Activated CD4-positive, alpha-beta memory T cell treated with anti-CD3 and anti-CD28 coated beads, Interleukin-2, amount 10 ng/mL, durations not matched to agents 7 days and 5 days (primary cell): ENCODE measurements around the gene PLS1. TPM values are rescaled to one million over a fixed set of nuclear protein-coding genes. Genes with fewer than 3 reads are reported as not detected.
A peak's percentile ranks its signal among the peaks of the same experiment; 100 is the strongest.
"Not testable (repeated sequence)": the region's sequence is repeated elsewhere in the genome, so short reads cannot be mapped to it uniquely, and the experiment has no call there.

Source experiments
- CTCF ChIA-PET: fragments of 350-600 bp; sonication (Branson Sonifier 250); formaldehyde crosslinking; loops from one replicate; lab custom pipeline; 2021; ENCODE audit warnings: antibody characterized with exemption, inconsistent platforms; lab: Charles Lee
- POLR2A ChIA-PET: fragments of 350-600 bp; sonication (Branson Sonifier 250); formaldehyde crosslinking; loops from one replicate; lab custom pipeline; 2021; ENCODE audit warnings: antibody characterized with exemption; lab: Charles Lee
- DNase-seq: peaks from one replicate; pipeline ENCODE4 v3.0.0-alpha.2; 2020
- H3K27ac Mint-ChIP-seq: one replicate; pipeline ENCODE4 v1.8.0; 2021; ENCODE audit warnings: mild to moderate bottlenecking, mixed read lengths
- H3K27me3 Mint-ChIP-seq: one replicate; pipeline ENCODE4 v1.8.0; 2021; ENCODE audit warnings: mixed read lengths
- H3K36me3 Mint-ChIP-seq: one replicate; pipeline ENCODE4 v1.8.0; 2021; ENCODE audit warnings: low read depth, mixed read lengths
- H3K4me1 Mint-ChIP-seq: one replicate; pipeline ENCODE4 v1.8.0; 2021; ENCODE audit warnings: mixed read lengths
- H3K4me3 Mint-ChIP-seq: one replicate; pipeline ENCODE4 v1.8.0; 2021; ENCODE audit warnings: mild to moderate bottlenecking, mixed read lengths
- H3K9me3 Mint-ChIP-seq: one replicate; pipeline ENCODE4 v1.8.0; 2021; ENCODE audit warnings: mixed read lengths
- total RNA-seq, 2 experiments: library from RNA; stranded (reverse); gene quantifications; one replicate each; pipeline ENCODE4 v1.2.3, GENCODE V29; 2021

The PLS1 gene
- total RNA-seq, 2 experiments from 2014 or later = 3.1 to 3.6 TPM

- Mint-ChIP-seq H3K9me3 (no peaks in the 10 kb centered on the region), H3K4me3 (no peak overlapping the region), H3K27ac (no peak overlapping the region), H3K36me3 (no peaks in the 10 kb centered on the region), H3K27me3 (no peaks in the 10 kb centered on the region), H3K4me1 (no peaks in the 10 kb centered on the region)
- POLR2A ChIA-PET = no interaction called here
- CTCF ChIA-PET = no interaction called here
- no peak for DNase-seq
Measured at GRCh38 chr3:142680710-142681109, 84.5 kb downstream of the PLS1 start.

GRCh38 chr3:142690613-142691012, 94.4 kb downstream of the PLS1 start:
- no peaks in the 10 kb centered on the region for H3K27me3 Mint-ChIP-seq
- H3K27ac Mint-ChIP-seq = no peak overlapping the region
- H3K4me3 Mint-ChIP-seq = no peak overlapping the region
- POLR2A ChIA-PET = no interaction called here
- no peaks in the 10 kb centered on the region for H3K4me1 Mint-ChIP-seq
- no peaks in the 10 kb centered on the region for H3K36me3 Mint-ChIP-seq
- DNase-seq = no peak
- no peaks in the 10 kb centered on the region for H3K9me3 Mint-ChIP-seq
- CTCF ChIA-PET = no interaction called here

- no peak overlapping the region for H3K4me3 Mint-ChIP-seq
- DNase-seq = no peak
- no peaks in the 10 kb centered on the region for H3K9me3 Mint-ChIP-seq
- H3K36me3 Mint-ChIP-seq = no peaks in the 10 kb centered on the region
- no peaks in the 10 kb centered on the region for H3K27me3 Mint-ChIP-seq
- H3K4me1 Mint-ChIP-seq = no peaks in the 10 kb centered on the region
- ChIA-PET CTCF (no interaction called here), POLR2A (no interaction called here)
- H3K27ac Mint-ChIP-seq = no peak overlapping the region
Measured at GRCh38 chr3:142691527-142691926, 95.3 kb downstream of the PLS1 start.

GRCh38 chr3:142693136-142693853, 97.1 kb downstream of the PLS1 start:
- no peaks in the 10 kb centered on the region for H3K9me3 Mint-ChIP-seq
- CTCF ChIA-PET = no interaction called here
- no peaks in the 10 kb centered on the region for H3K36me3 Mint-ChIP-seq

GRCh38 chr3:142694225-142694624, 98.0 kb downstream of the PLS1 start:
- H3K9me3 Mint-ChIP-seq = no peaks in the 10 kb centered on the region
- no peaks in the 10 kb centered on the region for H3K4me1 Mint-ChIP-seq
- no peaks in the 10 kb centered on the region for H3K27me3 Mint-ChIP-seq
- CTCF ChIA-PET = interaction anchor here (1.1 kb wide), 1 partner anchor 13 kb away, joined by 3 read pairs; no protein-coding TSS in a partner anchor
- H3K36me3 Mint-ChIP-seq = no peaks in the 10 kb centered on the region
- H3K4me3 Mint-ChIP-seq = no peak overlapping the region
- H3K27ac Mint-ChIP-seq = no peak overlapping the region
- no peak for DNase-seq
- POLR2A ChIA-PET = no interaction called here

More at GRCh38 chr3:142693136-142693853, 97.1 kb downstream of the PLS1 start:
- H3K4me3 Mint-ChIP-seq = no peak overlapping the region
- H3K27me3 Mint-ChIP-seq = no peaks in the 10 kb centered on the region
- no peak overlapping the region for H3K27ac Mint-ChIP-seq
- H3K4me1 Mint-ChIP-seq = no peaks in the 10 kb centered on the region
- no peak for DNase-seq
- POLR2A ChIA-PET = no interaction called here

- Mint-ChIP-seq H3K4me1 (peaks cover 10% of the 10 kb centered on the region), H3K36me3 (no peaks in the 10 kb centered on the region), H3K27ac (no peak overlapping the region), H3K27me3 (peaks cover 3% of the 10 kb centered on the region), H3K9me3 (no peaks in the 10 kb centered on the region), H3K4me3 (no peak overlapping the region)
- DNase-seq = no peak
- CTCF ChIA-PET = no interaction called here
- POLR2A ChIA-PET = interaction anchor here (1.6 kb wide), 1 partner anchor 10 kb away, joined by 3 read pairs; no protein-coding TSS in a partner anchor
Measured at GRCh38 chr3:142705198-142705597, 109.0 kb downstream of the PLS1 start.

GRCh38 chr3:142706321-142707127, 110.3 kb downstream of the PLS1 start:
- Mint-ChIP-seq H3K9me3 (no peaks in the 10 kb centered on the region), H3K27me3 (peaks cover 3% of the 10 kb centered on the region), H3K36me3 (no peaks in the 10 kb centered on the region), H3K4me1 (peaks cover 10% of the 10 kb centered on the region), H3K4me3 (no peak overlapping the region), H3K27ac (no peak overlapping the region)
- ChIA-PET POLR2A (interaction anchor here (1.0 to 1.6 kb wide), 2 partner anchors 9 to 27 kb away, joined by 3 read pairs; no protein-coding TSS in a partner anchor), CTCF (no interaction called here)
- no peak for DNase-seq

- Mint-ChIP-seq H3K36me3 (no peaks in the 10 kb centered on the region), H3K9me3 (no peaks in the 10 kb centered on the region), H3K27me3 (peaks cover 3% of the 10 kb centered on the region), H3K4me3 (no peak overlapping the region), H3K4me1 (peaks cover 10% of the 10 kb centered on the region), H3K27ac (no peak overlapping the region)
- ChIA-PET POLR2A (no interaction called here), CTCF (interaction anchor here (0.6 kb wide), 1 partner anchor 102 kb away, joined by 3 read pairs; no protein-coding TSS in a partner anchor)
- no peak for DNase-seq
Measured at GRCh38 chr3:142709207-142709606, 113.0 kb downstream of the PLS1 start.

GRCh38 chr3:142714882-142715281, 118.7 kb downstream of the PLS1 start:
- H3K4me3 Mint-ChIP-seq, H3K4me1 Mint-ChIP-seq, CTCF ChIA-PET, H3K27ac Mint-ChIP-seq, H3K36me3 Mint-ChIP-seq, DNase-seq, H3K9me3 Mint-ChIP-seq: not testable (repeated sequence)
- POLR2A ChIA-PET = interaction anchor here (1.3 kb wide), 1 partner anchor 9 kb away, joined by 3 read pairs; no protein-coding TSS in a partner anchor
- peaks cover 25% of the 10 kb centered on the region for H3K27me3 Mint-ChIP-seq

- CTCF ChIA-PET = interaction anchor here (0.7 kb wide), 1 partner anchor 247 kb away, joined by 3 read pairs; no protein-coding TSS in a partner anchor
- Mint-ChIP-seq H3K4me3 (no peak overlapping the region), H3K36me3 (no peaks in the 10 kb centered on the region), H3K9me3 (no peaks in the 10 kb centered on the region), H3K4me1 (no peaks in the 10 kb centered on the region), H3K27ac (no peak overlapping the region), H3K27me3 (peaks cover 36% of the 10 kb centered on the region)
- POLR2A ChIA-PET = no interaction called here
- DNase-seq = no peak
Measured at GRCh38 chr3:142716102-142716501, 119.9 kb downstream of the PLS1 start.

GRCh38 chr3:142723665-142723967, 127.4 kb downstream of the PLS1 start:
- H3K9me3 Mint-ChIP-seq = no peaks in the 10 kb centered on the region
- H3K36me3 Mint-ChIP-seq = no peaks in the 10 kb centered on the region
- peaks cover 12% of the 10 kb centered on the region for H3K4me1 Mint-ChIP-seq
- H3K27ac Mint-ChIP-seq = no peak overlapping the region
- H3K27me3 Mint-ChIP-seq = peaks cover 58% of the 10 kb centered on the region
- CTCF ChIA-PET = interaction anchor here (1.2 kb wide), 1 partner anchor 147 kb away, joined by 4 read pairs; no protein-coding TSS in a partner anchor
- peak overlapping the region; percentile 81 for H3K4me3 Mint-ChIP-seq
- DNase-seq = no peak
- POLR2A ChIA-PET = interaction anchor here (0.5 to 2.8 kb wide), 8 partner anchors 9 to 927 kb away, joined by 3 to 16 read pairs (median 4); partner anchors contain the start of gene ATR

GRCh38 chr3:142723968-142724681, 127.9 kb downstream of the PLS1 start, which contains the start of gene TRPC1:
Gene TRPC1 (plus strand): TSS chr3:142724034. CDS start chr3:142724560, 526 bp downstream.
- H3K27ac Mint-ChIP-seq = peak within 1 kb of the TSS; percentile 83
- H3K27me3 Mint-ChIP-seq = peaks cover 53% of the 10 kb centered on the region
- DNase-seq = peak; percentile 85
- peak within 1 kb of the TSS; percentile 81 for H3K4me3 Mint-ChIP-seq
- H3K36me3 Mint-ChIP-seq = no peaks in the 10 kb centered on the region
- POLR2A ChIA-PET = interaction anchor here (0.6 to 2.8 kb wide), 9 partner anchors 8 to 927 kb away, joined by 3 to 16 read pairs (median 3); partner anchors contain the start of genes ATR and U2SURP
- no peaks in the 10 kb centered on the region for H3K9me3 Mint-ChIP-seq
- CTCF ChIA-PET = interaction anchor here (1.2 kb wide), 1 partner anchor 147 kb away, joined by 4 read pairs; no protein-coding TSS in a partner anchor
- peaks cover 12% of the 10 kb centered on the region for H3K4me1 Mint-ChIP-seq
